ENCODE data around the gene TIMM29. TPM values are rescaled to one million over a fixed set of nuclear protein-coding genes. Genes with fewer than 3 reads are reported as not detected.
A peak's percentile ranks its signal among the peaks of the same experiment; 100 is the strongest.

The TIMM29 gene
- total and polyA plus RNA-seq, 2 of the 13 experiments (the other 11 are each of a cell fraction or from before 2014, with no cell fraction given), result 7.1 to 33.8 TPM

DNA sequence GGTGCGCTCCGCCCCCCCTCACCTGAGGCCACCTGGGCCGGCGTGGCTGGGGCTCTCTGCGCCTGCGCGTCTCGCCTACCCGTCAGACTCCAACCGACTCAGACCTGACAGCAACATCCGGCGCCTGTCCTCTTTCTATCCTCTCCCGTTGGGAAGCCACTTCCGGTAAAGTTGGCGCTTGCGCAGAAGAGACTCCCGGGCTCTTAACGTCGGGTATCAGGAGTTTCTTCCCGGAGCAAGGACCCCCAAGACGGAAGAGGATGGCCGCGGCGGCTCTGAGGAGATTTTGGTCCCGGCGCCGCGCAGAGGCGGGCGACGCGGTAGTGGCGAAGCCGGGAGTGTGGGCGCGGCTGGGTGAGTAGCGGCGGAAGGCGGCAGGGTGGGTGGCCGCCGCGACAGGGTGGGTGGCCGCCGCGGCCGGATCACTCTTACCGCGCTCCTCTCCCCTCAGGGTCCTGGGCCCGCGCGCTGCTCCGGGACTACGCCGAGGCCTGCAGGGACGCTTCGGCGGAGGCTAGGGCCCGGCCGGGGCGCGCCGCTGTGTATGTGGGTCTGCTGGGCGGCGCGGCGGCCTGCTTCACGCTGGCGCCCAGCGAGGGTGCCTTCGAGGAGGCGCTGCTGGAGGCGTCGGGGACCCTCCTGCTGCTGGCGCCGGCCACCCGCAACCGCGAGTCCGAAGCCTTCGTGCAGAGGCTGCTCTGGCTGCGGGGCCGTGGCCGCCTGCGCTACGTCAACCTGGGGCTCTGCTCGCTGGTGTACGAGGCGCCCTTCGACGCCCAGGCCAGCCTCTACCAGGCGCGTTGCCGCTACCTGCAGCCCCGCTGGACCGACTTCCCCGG lies at the start of gene TIMM29, which contains the start of gene YIPF2 (continued):
- TF ChIP-seq MED1 (CRISPR knock-in tag; IDR thresholded peaks at IDR 0.05) (peak; percentile 47; the same call in 1 of the 2 replicates), GABPA (IDR thresholded peaks at IDR 0.05; ENCODE audit: low read depth, low read length) (peak; percentile 96), GABPA (CRISPR knock-in tag; IDR thresholded peaks at IDR 0.05; ENCODE audit: low read depth) (peak; percentile 98), ZNF253 (CRISPR knock-in tag; IDR thresholded peaks at IDR 0.05; ENCODE audit: borderline replicate concordance) (0 out of 2 replicates have a peak, but pooled peaks have one; percentile 71), NR2F2 (IDR thresholded peaks at IDR 0.05; ENCODE audit: borderline replicate concordance, low read depth) (peak; percentile 49; the same call in 1 of the 2 replicates), ZZZ3 (CRISPR knock-in tag; IDR thresholded peaks at IDR 0.05; ENCODE audit: borderline replicate concordance) (0 out of 2 replicates have a peak, but pooled peaks have one; percentile 18), TAF15 (IDR thresholded peaks at IDR 0.05; ENCODE audit: low read depth, low read length, poor library complexity, severe bottlenecking) (no peak), RFX5 (IDR thresholded peaks at IDR 0.05; ENCODE audit: low read depth, low read length) (no peak), NFYC (CRISPR knock-in tag; IDR thresholded peaks at IDR 0.05) (peak; percentile 49; the same call in 1 of the 2 replicates), FOXK2 (IDR thresholded peaks at IDR 0.05) (peak; percentile 96), NCOA2 (CRISPR knock-in tag; IDR thresholded peaks at IDR 0.05) (peak; percentile 32; the same call in 1 of the 2 replicates), RBM22 (optimal IDR thresholded peaks at IDR 0.05; ENCODE audit: low read length) (no peak), SP4 (CRISPR knock-in tag; IDR thresholded peaks at IDR 0.05) (peak; percentile 80), MNT (IDR thresholded peaks at IDR 0.05) (peak; percentile 60)
- TF ChIP-seq, protein P1, sequence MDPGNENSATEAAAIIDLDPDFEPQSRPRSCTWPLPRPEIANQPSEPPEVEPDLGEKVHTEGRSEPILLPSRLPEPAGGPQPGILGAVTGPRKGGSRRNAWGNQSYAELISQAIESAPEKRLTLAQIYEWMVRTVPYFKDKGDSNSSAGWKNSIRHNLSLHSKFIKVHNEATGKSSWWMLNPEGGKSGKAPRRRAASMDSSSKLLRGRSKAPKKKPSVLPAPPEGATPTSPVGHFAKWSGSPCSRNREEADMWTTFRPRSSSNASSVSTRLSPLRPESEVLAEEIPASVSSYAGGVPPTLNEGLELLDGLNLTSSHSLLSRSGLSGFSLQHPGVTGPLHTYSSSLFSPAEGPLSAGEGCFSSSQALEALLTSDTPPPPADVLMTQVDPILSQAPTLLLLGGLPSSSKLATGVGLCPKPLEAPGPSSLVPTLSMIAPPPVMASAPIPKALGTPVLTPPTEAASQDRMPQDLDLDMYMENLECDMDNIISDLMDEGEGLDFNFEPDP (CRISPR knock-in tag; conservative IDR thresholded peaks at IDR 0.05), result no peak
- TF ChIP-seq, protein P2, sequence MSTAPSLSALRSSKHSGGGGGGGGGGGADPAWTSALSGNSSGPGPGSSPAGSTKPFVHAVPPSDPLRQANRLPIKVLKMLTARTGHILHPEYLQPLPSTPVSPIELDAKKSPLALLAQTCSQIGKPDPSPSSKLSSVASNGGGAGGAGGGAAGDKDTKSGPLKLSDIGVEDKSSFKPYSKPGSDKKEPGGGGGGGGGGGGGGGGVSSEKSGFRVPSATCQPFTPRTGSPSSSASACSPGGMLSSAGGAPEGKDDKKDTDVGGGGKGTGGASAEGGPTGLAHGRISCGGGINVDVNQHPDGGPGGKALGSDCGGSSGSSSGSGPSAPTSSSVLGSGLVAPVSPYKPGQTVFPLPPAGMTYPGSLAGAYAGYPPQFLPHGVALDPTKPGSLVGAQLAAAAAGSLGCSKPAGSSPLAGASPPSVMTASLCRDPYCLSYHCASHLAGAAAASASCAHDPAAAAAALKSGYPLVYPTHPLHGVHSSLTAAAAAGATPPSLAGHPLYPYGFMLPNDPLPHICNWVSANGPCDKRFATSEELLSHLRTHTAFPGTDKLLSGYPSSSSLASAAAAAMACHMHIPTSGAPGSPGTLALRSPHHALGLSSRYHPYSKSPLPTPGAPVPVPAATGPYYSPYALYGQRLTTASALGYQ (CRISPR knock-in tag; IDR thresholded peaks at IDR 0.05), result peak; percentile 64; the same call in 1 of the 2 replicates
- TF ChIP-seq, protein P3, sequence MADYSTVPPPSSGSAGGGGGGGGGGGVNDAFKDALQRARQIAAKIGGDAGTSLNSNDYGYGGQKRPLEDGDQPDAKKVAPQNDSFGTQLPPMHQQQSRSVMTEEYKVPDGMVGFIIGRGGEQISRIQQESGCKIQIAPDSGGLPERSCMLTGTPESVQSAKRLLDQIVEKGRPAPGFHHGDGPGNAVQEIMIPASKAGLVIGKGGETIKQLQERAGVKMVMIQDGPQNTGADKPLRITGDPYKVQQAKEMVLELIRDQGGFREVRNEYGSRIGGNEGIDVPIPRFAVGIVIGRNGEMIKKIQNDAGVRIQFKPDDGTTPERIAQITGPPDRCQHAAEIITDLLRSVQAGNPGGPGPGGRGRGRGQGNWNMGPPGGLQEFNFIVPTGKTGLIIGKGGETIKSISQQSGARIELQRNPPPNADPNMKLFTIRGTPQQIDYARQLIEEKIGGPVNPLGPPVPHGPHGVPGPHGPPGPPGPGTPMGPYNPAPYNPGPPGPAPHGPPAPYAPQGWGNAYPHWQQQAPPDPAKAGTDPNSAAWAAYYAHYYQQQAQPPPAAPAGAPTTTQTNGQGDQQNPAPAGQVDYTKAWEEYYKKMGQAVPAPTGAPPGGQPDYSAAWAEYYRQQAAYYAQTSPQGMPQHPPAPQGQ (CRISPR knock-in tag; IDR thresholded peaks at IDR 0.05; ENCODE audit: borderline replicate concordance), result no peak
- TF ChIP-seq, protein P4, sequence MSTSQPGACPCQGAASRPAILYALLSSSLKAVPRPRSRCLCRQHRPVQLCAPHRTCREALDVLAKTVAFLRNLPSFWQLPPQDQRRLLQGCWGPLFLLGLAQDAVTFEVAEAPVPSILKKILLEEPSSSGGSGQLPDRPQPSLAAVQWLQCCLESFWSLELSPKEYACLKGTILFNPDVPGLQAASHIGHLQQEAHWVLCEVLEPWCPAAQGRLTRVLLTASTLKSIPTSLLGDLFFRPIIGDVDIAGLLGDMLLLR (CRISPR knock-in tag; IDR thresholded peaks at IDR 0.05), result 0 out of 2 replicates have a peak, but pooled peaks have one; percentile 24
- TF ChIP-seq, protein P5, sequence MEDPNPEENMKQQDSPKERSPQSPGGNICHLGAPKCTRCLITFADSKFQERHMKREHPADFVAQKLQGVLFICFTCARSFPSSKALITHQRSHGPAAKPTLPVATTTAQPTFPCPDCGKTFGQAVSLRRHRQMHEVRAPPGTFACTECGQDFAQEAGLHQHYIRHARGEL (CRISPR knock-in tag; IDR thresholded peaks at IDR 0.05), result no peak; the same call in 1 of the 2 replicates
- TF ChIP-seq, protein P6, sequence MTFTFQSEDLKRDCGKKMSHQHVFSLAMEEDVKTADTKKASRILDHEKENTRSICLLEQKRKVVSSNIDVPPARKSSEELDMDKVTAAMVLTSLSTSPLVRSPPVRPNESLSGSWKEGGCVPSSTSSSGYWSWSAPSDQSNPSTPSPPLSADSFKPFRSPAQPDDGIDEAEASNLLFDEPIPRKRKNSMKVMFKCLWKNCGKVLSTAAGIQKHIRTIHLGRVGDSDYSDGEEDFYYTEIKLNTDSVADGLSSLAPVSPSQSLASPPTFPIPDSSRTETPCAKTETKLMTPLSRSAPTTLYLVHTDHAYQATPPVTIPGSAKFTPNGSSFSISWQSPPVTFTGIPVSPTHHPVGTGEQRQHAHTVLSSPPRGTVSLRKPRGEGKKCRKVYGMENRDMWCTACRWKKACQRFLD (CRISPR knock-in tag; IDR thresholded peaks at IDR 0.05; ENCODE audit: borderline replicate concordance), result peak; percentile 75; the same call in 1 of the 2 replicates

All from HepG2 (cell line).